H9 (cell line): ENCODE results near the gene NLGN3. TPM values are rescaled to one million over a fixed set of nuclear protein-coding genes. Genes with fewer than 3 reads are reported as not detected.

Experiments
- DNase-seq: peaks from one replicate; pipeline ENCODE4 v3.0.0-alpha.2; 2017
- H2AFZ ChIP-seq: one replicate; pipeline ENCODE4 v1.6.1; 2013; ENCODE audit warnings: mild to moderate bottlenecking, low read length, control low read depth, moderate library complexity
- H2AK5ac ChIP-seq: 2 replicates; pipeline ENCODE4 v1.6.1; 2013; ENCODE audit warnings: low read length, control low read depth, mixed read lengths; ENCODE audit not compliant: insufficient read length
- H2BK120ac ChIP-seq: one replicate; pipeline ENCODE4 v1.6.1; 2013; ENCODE audit warnings: low read depth, mild to moderate bottlenecking, low read length, control low read depth, inconsistent platforms; ENCODE audit not compliant: poor library complexity, severe bottlenecking
- H2BK12ac ChIP-seq: 2 replicates; pipeline ENCODE4 v1.6.1; 2013; ENCODE audit warnings: low read length, control low read depth, mixed read lengths, low read depth; ENCODE audit not compliant: insufficient read length
- H2BK15ac ChIP-seq: 2 replicates; pipeline ENCODE4 v1.6.1; 2013; ENCODE audit warnings: low read depth, low read length, control low read depth
- H2BK20ac ChIP-seq: one replicate; pipeline ENCODE4 v1.6.1; 2013; ENCODE audit warnings: low read depth, mild to moderate bottlenecking, low read length, control low read depth, inconsistent platforms; ENCODE audit not compliant: poor library complexity, severe bottlenecking
- H2BK5ac ChIP-seq: 2 replicates; pipeline ENCODE4 v1.6.1; 2013; ENCODE audit warnings: low read length, control low read depth, mixed read lengths; ENCODE audit not compliant: insufficient read length
- H3K14ac ChIP-seq: 2 replicates; pipeline ENCODE4 v1.6.1; 2013; ENCODE audit warnings: low read length, control low read depth; ENCODE audit not compliant: insufficient read depth
- H3K18ac ChIP-seq: 2 replicates; pipeline ENCODE4 v1.6.1; 2013; ENCODE audit warnings: low read depth, mild to moderate bottlenecking, mixed read lengths, low read length, control low read depth; ENCODE audit not compliant: insufficient read length
- H3K23ac ChIP-seq: 2 replicates; pipeline ENCODE4 v1.6.1; 2013; ENCODE audit warnings: low read length, control low read depth, mixed read lengths, low read depth; ENCODE audit not compliant: insufficient read length
- H3K23me2 ChIP-seq: 2 replicates; pipeline ENCODE4 v1.6.1; 2013; ENCODE audit warnings: low read depth, mild to moderate bottlenecking, mixed read lengths, low read length, control low read depth; ENCODE audit not compliant: insufficient read length, poor library complexity, severe bottlenecking
- H3K27ac ChIP-seq: 2 replicates; pipeline ENCODE4 v1.5.1; 2013; ENCODE audit warnings: low read length, control low read depth, mixed read lengths, low read depth; ENCODE audit not compliant: insufficient read length
- H3K27me3 ChIP-seq: 2 replicates; pipeline ENCODE4 v1.6.1; 2013; ENCODE audit warnings: low read length, control low read depth, inconsistent platforms; ENCODE audit not compliant: insufficient read depth
- H3K4ac ChIP-seq: 2 replicates; pipeline ENCODE4 v1.6.1; 2013; ENCODE audit warnings: low read depth, mild to moderate bottlenecking, control low read depth, inconsistent platforms, low read length, moderate library complexity
- H3K4me1 ChIP-seq: 2 replicates; pipeline ENCODE4 v1.6.1; 2013; ENCODE audit warnings: low read length, control low read depth, inconsistent platforms; ENCODE audit not compliant: insufficient read depth
- H3K4me2 ChIP-seq: 2 replicates; pipeline ENCODE4 v1.6.1; 2013; ENCODE audit warnings: low read length, control low read depth, mixed read lengths; ENCODE audit not compliant: insufficient read length, insufficient read depth
- H3K56ac ChIP-seq: 2 replicates; pipeline ENCODE4 v1.6.1; 2013; ENCODE audit warnings: low read depth, mild to moderate bottlenecking, mixed read lengths, low read length, control low read depth; ENCODE audit not compliant: insufficient read length
- H3K79me1 ChIP-seq: 2 replicates; pipeline ENCODE4 v1.6.1; 2013; ENCODE audit warnings: low read depth, mild to moderate bottlenecking, moderate library complexity, low read length, control low read depth, inconsistent platforms; ENCODE audit not compliant: insufficient read depth, poor library complexity, severe bottlenecking
- H3K79me2 ChIP-seq: 2 replicates; pipeline ENCODE4 v1.6.1; 2013; ENCODE audit warnings: low read length, control low read depth, inconsistent platforms; ENCODE audit not compliant: insufficient read depth
- H3K9ac ChIP-seq: 2 replicates; pipeline ENCODE4 v1.6.1; 2013; ENCODE audit warnings: low read length, control low read depth, mixed read lengths; ENCODE audit not compliant: insufficient read length; ENCODE audit errors: extremely low read depth
- H3K9me3 ChIP-seq: one replicate; pipeline ENCODE4 v1.6.1; 2013; ENCODE audit warnings: low read depth, low read length, inconsistent platforms; ENCODE audit not compliant: control insufficient read depth
- H3T11ph ChIP-seq: one replicate; pipeline ENCODE4 v1.6.1; 2013; ENCODE audit warnings: mild to moderate bottlenecking, low read length, control low read depth, inconsistent platforms
- H4K20me1 ChIP-seq: one replicate; pipeline ENCODE4 v1.6.1; 2013; ENCODE audit not compliant: control insufficient read depth, insufficient read length, insufficient read depth
- H4K5ac ChIP-seq: 2 replicates; pipeline ENCODE4 v1.6.1; 2013; ENCODE audit warnings: low read depth, mild to moderate bottlenecking, mixed read lengths, low read length, control low read depth; ENCODE audit not compliant: insufficient read length
- H4K8ac ChIP-seq: replicated peaks from 2 replicates; pipeline ENCODE4 v1.6.1; 2013; ENCODE audit warnings: low read length, control low read depth, mixed read lengths, low read depth; ENCODE audit not compliant: insufficient read length
- H4K91ac ChIP-seq: 2 replicates; pipeline ENCODE4 v1.6.1; 2013; ENCODE audit warnings: low read depth, mild to moderate bottlenecking, moderate library complexity, mixed read lengths, low read length, control low read depth; ENCODE audit not compliant: insufficient read length
- H3K27ac Mint-ChIP-seq, 3 experiments: 2 replicates in 2 of 3; 3 replicates in 1 of 3; pipeline ENCODE4 v1.8.0; 2020 to 2021; ENCODE audit warnings: mixed read lengths in 3 of 3, mild to moderate bottlenecking in 1 of 3, moderate library complexity in 1 of 3
- H3K27me3 Mint-ChIP-seq: 2 replicates; pipeline ENCODE4 v1.8.0; 2021; ENCODE audit warnings: low read depth, mild to moderate bottlenecking, moderate library complexity, mixed read lengths
- H3K36me3 Mint-ChIP-seq, 3 experiments: 2 replicates in 2 of 3; 3 replicates in 1 of 3; pipeline ENCODE4 v1.8.0; 2020 to 2021; ENCODE audit warnings: low read depth in 3 of 3, mixed read lengths in 3 of 3; ENCODE audit not compliant: insufficient read depth in 1 of 3
- H3K4me1 Mint-ChIP-seq, 2 experiments: 2 replicates each; pipeline ENCODE4 v1.8.0; 2020; ENCODE audit warnings: mixed read lengths in 2 of 2
- H3K4me3 Mint-ChIP-seq, 2 experiments: 2 replicates in 1 of 2; 3 replicates in 1 of 2; pipeline ENCODE4 v1.8.0; 2020 to 2021; ENCODE audit warnings: mild to moderate bottlenecking in 2 of 2, mixed read lengths in 2 of 2, moderate library complexity in 1 of 2
- H3K9me3 Mint-ChIP-seq, 2 experiments: 2 replicates in 1 of 2; 3 replicates in 1 of 2; pipeline ENCODE4 v1.8.0; 2020; ENCODE audit warnings: mild to moderate bottlenecking in 2 of 2, mixed read lengths in 2 of 2, moderate library complexity in 1 of 2
- WGBS: extraction: QIAGEN DNeasy Blood & Tissue Kit; methylation state at CpG from one replicate; pipeline ENCODE4 v1.1.7; 2013; ENCODE audit warnings: missing lambda C conversion rate, low lambda C conversion rate, mixed read lengths; ENCODE audit not compliant: insufficient read length; ENCODE audit errors: extremely low coverage; 5-methylcytosine and 5-hydroxymethylcytosine counted together
- total RNA-seq: library from RNA; stranded (reverse); gene quantifications from 2 replicates; pipeline ENCODE4 v1.2.1, GENCODE V29; 2021
- TF ChIP-seq, protein P1 (sequence below): fragments of 200-600 bp; sonication (generic); conservative IDR thresholded peaks from 3 replicates; pipeline ENCODE4 v1.8.0; 2021; ENCODE audit warnings: antibody characterized with exemption, mild to moderate bottlenecking

NLGN3 gene
- total RNA-seq, 1 experiment from 2014 or later, result 3.6 TPM

DNA sequence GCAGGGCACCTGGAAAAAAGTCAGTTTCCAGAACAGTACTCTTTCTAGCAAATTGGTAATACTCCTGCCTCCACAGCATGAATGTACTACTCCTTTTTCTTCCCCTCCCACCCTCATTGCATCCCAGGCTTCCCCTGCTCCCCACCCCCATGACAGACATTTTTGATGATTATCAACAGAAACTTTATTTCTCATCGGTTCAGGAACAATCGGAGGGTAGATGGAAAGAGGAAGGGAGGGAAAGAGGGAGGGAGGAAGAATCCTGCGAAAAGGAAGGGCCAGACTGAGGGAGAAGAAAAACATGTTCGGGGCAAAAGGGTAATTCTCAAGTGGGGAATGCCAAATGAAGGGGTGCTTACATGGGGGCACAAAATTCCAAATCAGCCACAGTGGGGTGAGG lies 37.4 kb upstream of the NLGN3 start:
- Histone ChIP-seq H3K56ac (no peak overlapping the region), H3K79me1 (no peaks in the 10 kb centered on the region), H2AFZ (no peak overlapping the region), H4K5ac (no peak overlapping the region), H3K4me1 (peaks cover 5% of the 10 kb centered on the region; the same call in 1 of the 2 replicates), H2BK120ac (no peak overlapping the region), H2BK20ac (no peak overlapping the region), H3T11ph (no peak overlapping the region), H3K4me2 (no peak overlapping the region), H3K4ac (no peak overlapping the region), H3K9me3 (peaks cover 20% of the 10 kb centered on the region), H3K14ac (no peak overlapping the region), H3K27me3 (no peaks in the 10 kb centered on the region), H3K79me2 (no peaks in the 10 kb centered on the region), H3K27ac (no peak overlapping the region), H2BK5ac (no peak overlapping the region), H4K91ac (no peak overlapping the region), H2BK15ac (no peak overlapping the region), H4K8ac (no peak overlapping the region), H3K9ac (no peak overlapping the region), H3K23me2 (no peaks in the 10 kb centered on the region), H2AK5ac (no peak overlapping the region), H4K20me1 (no peaks in the 10 kb centered on the region), H3K18ac (no peak overlapping the region), H3K23ac (no peak overlapping the region), H2BK12ac (no peak overlapping the region)
- Mint-ChIP-seq H3K27ac (no peak overlapping the region), H3K9me3 (peaks cover 80 to 86% of the 10 kb centered on the region in 2 experiments), H3K4me1 (peaks cover 20 to 39% of the 10 kb centered on the region in 2 experiments), H3K36me3 (peaks cover 2 to 8% (median 5%) of the 10 kb centered on the region in 3 experiments; a peak in 3 of 7 replicates), H3K27me3 (peaks cover 58% of the 10 kb centered on the region), H3K4me3 (no peak overlapping the region)
- TF ChIP-seq, protein P1, sequence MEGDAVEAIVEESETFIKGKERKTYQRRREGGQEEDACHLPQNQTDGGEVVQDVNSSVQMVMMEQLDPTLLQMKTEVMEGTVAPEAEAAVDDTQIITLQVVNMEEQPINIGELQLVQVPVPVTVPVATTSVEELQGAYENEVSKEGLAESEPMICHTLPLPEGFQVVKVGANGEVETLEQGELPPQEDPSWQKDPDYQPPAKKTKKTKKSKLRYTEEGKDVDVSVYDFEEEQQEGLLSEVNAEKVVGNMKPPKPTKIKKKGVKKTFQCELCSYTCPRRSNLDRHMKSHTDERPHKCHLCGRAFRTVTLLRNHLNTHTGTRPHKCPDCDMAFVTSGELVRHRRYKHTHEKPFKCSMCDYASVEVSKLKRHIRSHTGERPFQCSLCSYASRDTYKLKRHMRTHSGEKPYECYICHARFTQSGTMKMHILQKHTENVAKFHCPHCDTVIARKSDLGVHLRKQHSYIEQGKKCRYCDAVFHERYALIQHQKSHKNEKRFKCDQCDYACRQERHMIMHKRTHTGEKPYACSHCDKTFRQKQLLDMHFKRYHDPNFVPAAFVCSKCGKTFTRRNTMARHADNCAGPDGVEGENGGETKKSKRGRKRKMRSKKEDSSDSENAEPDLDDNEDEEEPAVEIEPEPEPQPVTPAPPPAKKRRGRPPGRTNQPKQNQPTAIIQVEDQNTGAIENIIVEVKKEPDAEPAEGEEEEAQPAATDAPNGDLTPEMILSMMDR, result no peak
- no CpG with 5 or more reads among the region's 4 CpGs for WGBS
- no peak for DNase-seq
